Activated CD4-positive, alpha-beta memory T cell treated with anti-CD3 and anti-CD28 coated beads, Interleukin-2, amount 10 ng/mL, durations not matched to agents 7 days and 5 days (primary cell): ENCODE measurements around the gene MAPKAPK3. TPM values are rescaled to one million over a fixed set of nuclear protein-coding genes. Genes with fewer than 3 reads are reported as not detected.
A peak's percentile ranks its signal among the peaks of the same experiment; 100 is the strongest.

Experiments used
- CTCF ChIA-PET: fragments of 350-600 bp; sonication (Branson Sonifier 250); formaldehyde crosslinking; loops from one replicate; lab custom pipeline; 2021; ENCODE audit warnings: antibody characterized with exemption, inconsistent platforms; lab: Charles Lee
- POLR2A ChIA-PET: fragments of 350-600 bp; sonication (Branson Sonifier 250); formaldehyde crosslinking; loops from one replicate; lab custom pipeline; 2021; ENCODE audit warnings: antibody characterized with exemption; lab: Charles Lee
- DNase-seq: peaks from one replicate; pipeline ENCODE4 v3.0.0-alpha.2; 2020
- H3K27ac Mint-ChIP-seq: one replicate; pipeline ENCODE4 v1.8.0; 2021; ENCODE audit warnings: mild to moderate bottlenecking, mixed read lengths
- H3K27me3 Mint-ChIP-seq: one replicate; pipeline ENCODE4 v1.8.0; 2021; ENCODE audit warnings: mixed read lengths
- H3K36me3 Mint-ChIP-seq: one replicate; pipeline ENCODE4 v1.8.0; 2021; ENCODE audit warnings: low read depth, mixed read lengths
- H3K4me1 Mint-ChIP-seq: one replicate; pipeline ENCODE4 v1.8.0; 2021; ENCODE audit warnings: mixed read lengths
- H3K4me3 Mint-ChIP-seq: one replicate; pipeline ENCODE4 v1.8.0; 2021; ENCODE audit warnings: mild to moderate bottlenecking, mixed read lengths
- H3K9me3 Mint-ChIP-seq: one replicate; pipeline ENCODE4 v1.8.0; 2021; ENCODE audit warnings: mixed read lengths
- total RNA-seq, 2 experiments: library from RNA; stranded (reverse); gene quantifications; one replicate each; pipeline ENCODE4 v1.2.3, GENCODE V29; 2021

MAPKAPK3 gene
- total RNA-seq, 2 experiments from 2014 or later, result 146 to 157 TPM

- H3K4me1 Mint-ChIP-seq, result peaks cover 32% of the 10 kb centered on the region
- ChIA-PET CTCF (interaction anchor here (1.1 to 21.3 kb wide), 9 partner anchors 9 to 780 kb away, joined by 3 to 854 read pairs (median 8); partner anchors contain the start of genes C3orf18, HEMK1 and RASSF1), POLR2A (interaction anchor here (0.9 to 34.1 kb wide), 16 partner anchors 6 to 1678 kb away, joined by 3 to 4963 read pairs (median 8); partner anchors contain the start of genes C3orf18, CISH, CYB561D2 and GLYCTK)
- no peaks in the 10 kb centered on the region for H3K27me3 Mint-ChIP-seq
- no peak for DNase-seq
- H3K4me3 Mint-ChIP-seq, result peak overlapping the region; percentile 98
- peak overlapping the region; percentile 99 for H3K27ac Mint-ChIP-seq
- H3K36me3 Mint-ChIP-seq, result peaks cover 94% of the 10 kb centered on the region
- no peaks in the 10 kb centered on the region for H3K9me3 Mint-ChIP-seq
Observed at GRCh38 chr3:50609763-50610085, 7.2 kb upstream of the MAPKAPK3 start.

GRCh38 chr3:50610181-50610971 is 6.6 kb upstream of the MAPKAPK3 start:
- ChIA-PET POLR2A (interaction anchor here (0.9 to 34.1 kb wide), 16 partner anchors 6 to 1677 kb away, joined by 3 to 4963 read pairs (median 8); partner anchors contain the start of genes C3orf18, CISH, CYB561D2 and DCAF1), CTCF (interaction anchor here (1.1 to 21.3 kb wide), 8 partner anchors 10 to 780 kb away, joined by 3 to 854 read pairs (median 8); partner anchors contain the start of genes C3orf18, HEMK1 and RASSF1)
- Mint-ChIP-seq H3K36me3 (peaks cover 87% of the 10 kb centered on the region), H3K4me3 (peak overlapping the region; percentile 98), H3K4me1 (peaks cover 30% of the 10 kb centered on the region), H3K27me3 (no peaks in the 10 kb centered on the region), H3K9me3 (no peaks in the 10 kb centered on the region), H3K27ac (peak overlapping the region; percentile 99)
- DNase-seq, result peak; percentile 68

- ChIA-PET POLR2A (interaction anchor here (1.0 to 34.1 kb wide), 15 partner anchors 5 to 1058 kb away, joined by 4 to 4963 read pairs (median 11); partner anchors contain the start of genes C3orf18, CISH, CYB561D2 and DCAF1), CTCF (interaction anchor here (0.9 to 21.3 kb wide), 6 partner anchors 9 to 42 kb away, joined by 3 to 854 read pairs (median 20); partner anchors contain the start of genes C3orf18 and HEMK1)
- Mint-ChIP-seq H3K9me3 (no peaks in the 10 kb centered on the region), H3K27me3 (no peaks in the 10 kb centered on the region), H3K36me3 (peaks cover 81% of the 10 kb centered on the region), H3K4me1 (peaks cover 30% of the 10 kb centered on the region), H3K4me3 (peak overlapping the region; percentile 98), H3K27ac (peak overlapping the region; percentile 99)
- no peak for DNase-seq
Observed at GRCh38 chr3:50610992-50611463, 5.9 kb upstream of the MAPKAPK3 start.

GRCh38 chr3:50611464-50612233 is 5.3 kb upstream of the MAPKAPK3 start, which contains the start of gene CISH:
Gene CISH (minus strand): TSS chr3:50611774. CDS start chr3:50611650, 124 bp downstream.
- ChIA-PET POLR2A (interaction anchor here (0.9 to 34.1 kb wide), 12 partner anchors 8 to 1271 kb away, joined by 3 to 4963 read pairs (median 10); partner anchors contain the start of genes C3orf18, CYB561D2, DCAF1 and HEMK1), CTCF (interaction anchor here (0.7 to 21.3 kb wide), 9 partner anchors 10 to 779 kb away, joined by 3 to 854 read pairs (median 3); partner anchors contain the start of genes C3orf18, CYB561D2, HEMK1 and NPRL2)
- peak within 1 kb of the TSS; percentile 99 for H3K27ac Mint-ChIP-seq
- peak within 1 kb of the TSS; percentile 98 for H3K4me3 Mint-ChIP-seq
- H3K4me1 Mint-ChIP-seq, result peaks cover 33% of the 10 kb centered on the region
- H3K36me3 Mint-ChIP-seq, result peaks cover 75% of the 10 kb centered on the region
- no peaks in the 10 kb centered on the region for H3K27me3 Mint-ChIP-seq
- DNase-seq, result peak; percentile 99
- no peaks in the 10 kb centered on the region for H3K9me3 Mint-ChIP-seq

- no peak for DNase-seq
- peak overlapping the region; percentile 99 for H3K27ac Mint-ChIP-seq
- no peaks in the 10 kb centered on the region for H3K9me3 Mint-ChIP-seq
- peak overlapping the region; percentile 98 for H3K4me3 Mint-ChIP-seq
- H3K4me1 Mint-ChIP-seq, result peaks cover 32% of the 10 kb centered on the region
- peaks cover 68% of the 10 kb centered on the region for H3K36me3 Mint-ChIP-seq
- ChIA-PET POLR2A (interaction anchor here (0.9 to 34.1 kb wide), 21 partner anchors 8 to 1272 kb away, joined by 3 to 4963 read pairs (median 5); partner anchors contain the start of genes C3orf18, CYB561D2, DCAF1 and DOCK3), CTCF (interaction anchor here (0.7 to 21.3 kb wide), 13 partner anchors 10 to 778 kb away, joined by 3 to 854 read pairs (median 4); partner anchors contain the start of genes C3orf18, CYB561D2, HEMK1 and NPRL2)
- H3K27me3 Mint-ChIP-seq, result no peaks in the 10 kb centered on the region
Observed at GRCh38 chr3:50612234-50612882, 4.6 kb upstream of the MAPKAPK3 start.

GRCh38 chr3:50612970-50613846 is 3.7 kb upstream of the MAPKAPK3 start:
- H3K4me1 Mint-ChIP-seq, result peaks cover 32% of the 10 kb centered on the region
- H3K27me3 Mint-ChIP-seq, result no peaks in the 10 kb centered on the region
- CTCF ChIA-PET, result interaction anchor here (0.6 to 21.3 kb wide), 13 partner anchors 11 to 772 kb away, joined by 3 to 854 read pairs (median 4); partner anchors contain the start of genes C3orf18, CYB561D2, HEMK1 and MANF
- no peak for DNase-seq
- peak overlapping the region; percentile 99 for H3K27ac Mint-ChIP-seq
- peaks cover 62% of the 10 kb centered on the region for H3K36me3 Mint-ChIP-seq
- peak overlapping the region; percentile 98 for H3K4me3 Mint-ChIP-seq
- H3K9me3 Mint-ChIP-seq, result no peaks in the 10 kb centered on the region
- POLR2A ChIA-PET, result interaction anchor here (0.6 to 34.1 kb wide), 20 partner anchors 9 to 1074 kb away, joined by 3 to 4963 read pairs (median 4); partner anchors contain the start of genes C3orf18, DOCK3, HEMK1 and MANF

GRCh38 chr3:50615190-50615589 is 1.8 kb upstream of the MAPKAPK3 start:
- peaks cover 50% of the 10 kb centered on the region for H3K4me1 Mint-ChIP-seq
- ChIA-PET POLR2A (interaction anchor here (1.1 to 34.1 kb wide), 9 partner anchors 9 to 779 kb away, joined by 3 to 4963 read pairs (median 10); partner anchors contain the start of genes C3orf18, HEMK1 and MANF), CTCF (interaction anchor here (0.6 to 21.3 kb wide), 23 partner anchors 11 to 1067 kb away, joined by 3 to 854 read pairs (median 6); partner anchors contain the start of genes C3orf18, DOCK3, HEMK1 and MANF)
- no peaks in the 10 kb centered on the region for H3K9me3 Mint-ChIP-seq
- no peak for DNase-seq
- peak overlapping the region; percentile 87 for H3K27ac Mint-ChIP-seq
- peaks cover 59% of the 10 kb centered on the region for H3K36me3 Mint-ChIP-seq
- no peaks in the 10 kb centered on the region for H3K27me3 Mint-ChIP-seq
- peak overlapping the region; percentile 77 for H3K4me3 Mint-ChIP-seq

- peak; percentile 86 for DNase-seq
- peaks cover 59% of the 10 kb centered on the region for H3K36me3 Mint-ChIP-seq
- H3K27me3 Mint-ChIP-seq, result no peaks in the 10 kb centered on the region
- CTCF ChIA-PET, result interaction anchor here (0.7 to 21.3 kb wide), 36 partner anchors 10 to 1066 kb away, joined by 3 to 854 read pairs (median 5); partner anchors contain the start of genes C3orf18, DOCK3, HEMK1 and MANF
- H3K9me3 Mint-ChIP-seq, result no peaks in the 10 kb centered on the region
- POLR2A ChIA-PET, result interaction anchor here (0.6 to 34.1 kb wide), 21 partner anchors 8 to 778 kb away, joined by 3 to 4963 read pairs (median 5); partner anchors contain the start of genes C3orf18, CYB561D2, HEMK1 and MANF
- H3K27ac Mint-ChIP-seq, result peak overlapping the region; percentile 87
- H3K4me3 Mint-ChIP-seq, result peak overlapping the region; percentile 77
- peaks cover 60% of the 10 kb centered on the region for H3K4me1 Mint-ChIP-seq
Observed at GRCh38 chr3:50616003-50616769, 765 bp upstream of the MAPKAPK3 start.

- no peaks in the 10 kb centered on the region for H3K9me3 Mint-ChIP-seq
- ChIA-PET CTCF (interaction anchor here (0.8 to 21.3 kb wide), 26 partner anchors 10 to 771 kb away, joined by 3 to 854 read pairs (median 5); partner anchors contain the start of genes C3orf18, HEMK1 and MANF), POLR2A (interaction anchor here (0.6 to 34.1 kb wide), 17 partner anchors 8 to 778 kb away, joined by 3 to 4963 read pairs (median 6); partner anchors contain the start of genes C3orf18, CYB561D2, HEMK1 and MANF)
- H3K27ac Mint-ChIP-seq, result peak overlapping the region; percentile 87
- H3K4me1 Mint-ChIP-seq, result peaks cover 62% of the 10 kb centered on the region
- H3K27me3 Mint-ChIP-seq, result no peaks in the 10 kb centered on the region
- H3K36me3 Mint-ChIP-seq, result peaks cover 56% of the 10 kb centered on the region
- peak overlapping the region; percentile 77 for H3K4me3 Mint-ChIP-seq
- DNase-seq, result peak; percentile 97
Observed at GRCh38 chr3:50616770-50617095, 218 bp upstream of the MAPKAPK3 start.
